Right lobe of liver (tissue), 5 donors: Measurements from ENCODE around the gene LACC1. TPM values are rescaled to one million over a fixed set of nuclear protein-coding genes. Genes with fewer than 3 reads are reported as not detected.

Experiments
- total RNA-seq, 6 experiments: library from RNA; depleted of rRNA in 2 of 6; stranded (reverse); fragments of >200 nt in 2 of 6; fragmentation: NEBNext Ultra II Directional in 3 of 6; extraction: Animal tissue kit (Norgen Biotek cat#: 25700) in 3 of 6; gene quantifications; one replicate each; pipeline versions ENCODE4 v1.1.0 to v1.2.4, GENCODE V29; 2016 to 2023
- donor health status: DM: no; HTN: no; CAD: no.
- donor health status: DM: no; HTN: no; CAD: no.
- donor health status: DM: no; HTN: yes; CAD: no.
- donor health status: DM: no; HTN: yes; CAD: no.

LACC1 gene
- total RNA-seq, 6 experiments from 2014 or later: 2.7 to 8.4 (median 4.5) TPM

Other genes with a start within 250 kb of the LACC1 start
- under 1 TPM in 2 of 6 experiments, not detected in 4; 0.07 to 0.16 TPM for gene ENOX1, start 92.9 kb upstream of the LACC1 start, total RNA-seq
- gene CCDC122, start 164 bp upstream of the LACC1 start, total RNA-seq: 1 to 10 TPM; 1.7 to 4.9 (median 3.1) TPM